AG09319 (cell line): Measurements from ENCODE around the gene KPNA5.

Experiments
- DNase-seq: peaks from one replicate; pipeline ENCODE4 v3.0.0-alpha.2; 2010; ENCODE audit warnings: low read depth; ENCODE audit errors: extremely low read depth
- TF ChIP-seq, protein P1 (sequence below): IDR thresholded peaks from 2 replicates; pipeline ENCODE4 v1.5.1; 2011; ENCODE audit warnings: low read depth, mild to moderate bottlenecking, inconsistent platforms, low read length, moderate library complexity

KPNA5 gene

DNA sequence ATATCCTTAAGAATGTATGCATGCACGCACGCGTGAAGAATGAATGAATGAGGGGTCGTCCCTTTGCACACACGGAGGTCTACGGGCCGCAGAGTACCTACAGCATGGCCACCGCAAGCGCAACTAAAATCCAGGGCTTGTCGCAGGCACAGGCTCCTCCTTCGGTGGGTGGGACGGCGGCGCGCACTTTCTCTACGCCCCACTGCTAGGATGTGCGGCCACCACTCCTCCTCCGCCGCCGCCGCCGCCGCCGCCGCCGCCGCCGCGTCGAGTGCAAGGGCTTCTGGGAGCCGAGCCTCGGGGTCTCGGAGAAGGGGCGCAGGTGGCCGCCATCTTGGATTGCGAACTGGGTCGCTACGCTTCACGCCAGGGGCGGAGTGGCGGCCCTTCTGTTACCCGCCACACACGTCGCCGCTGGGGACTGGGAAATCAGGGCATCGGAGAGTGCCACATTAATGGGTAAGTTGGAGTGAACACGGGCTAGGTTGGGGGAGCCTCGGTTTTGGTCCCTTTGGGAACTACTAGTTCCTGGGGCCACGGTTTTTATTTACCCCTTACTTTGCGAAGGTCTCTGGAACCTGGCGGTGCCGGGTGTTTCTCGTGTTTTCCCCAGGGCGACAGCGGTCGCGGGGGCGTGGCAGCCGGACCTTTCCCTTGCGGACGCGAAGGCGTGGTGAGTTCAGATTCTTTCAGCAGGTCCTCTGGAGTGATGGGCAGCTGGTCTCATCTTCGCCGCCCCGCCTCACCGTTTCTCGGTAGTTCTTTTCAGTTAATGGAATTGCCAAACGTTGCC lies at the start of gene KPNA5:
TSS of gene KPNA5 (plus strand) at position 332 of the 793 bp plus-strand sequence. CDS start at position 456, 124 bp downstream.
- peak; percentile 56 for DNase-seq
- TF ChIP-seq, protein P1, sequence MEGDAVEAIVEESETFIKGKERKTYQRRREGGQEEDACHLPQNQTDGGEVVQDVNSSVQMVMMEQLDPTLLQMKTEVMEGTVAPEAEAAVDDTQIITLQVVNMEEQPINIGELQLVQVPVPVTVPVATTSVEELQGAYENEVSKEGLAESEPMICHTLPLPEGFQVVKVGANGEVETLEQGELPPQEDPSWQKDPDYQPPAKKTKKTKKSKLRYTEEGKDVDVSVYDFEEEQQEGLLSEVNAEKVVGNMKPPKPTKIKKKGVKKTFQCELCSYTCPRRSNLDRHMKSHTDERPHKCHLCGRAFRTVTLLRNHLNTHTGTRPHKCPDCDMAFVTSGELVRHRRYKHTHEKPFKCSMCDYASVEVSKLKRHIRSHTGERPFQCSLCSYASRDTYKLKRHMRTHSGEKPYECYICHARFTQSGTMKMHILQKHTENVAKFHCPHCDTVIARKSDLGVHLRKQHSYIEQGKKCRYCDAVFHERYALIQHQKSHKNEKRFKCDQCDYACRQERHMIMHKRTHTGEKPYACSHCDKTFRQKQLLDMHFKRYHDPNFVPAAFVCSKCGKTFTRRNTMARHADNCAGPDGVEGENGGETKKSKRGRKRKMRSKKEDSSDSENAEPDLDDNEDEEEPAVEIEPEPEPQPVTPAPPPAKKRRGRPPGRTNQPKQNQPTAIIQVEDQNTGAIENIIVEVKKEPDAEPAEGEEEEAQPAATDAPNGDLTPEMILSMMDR, result no peak

DNA sequence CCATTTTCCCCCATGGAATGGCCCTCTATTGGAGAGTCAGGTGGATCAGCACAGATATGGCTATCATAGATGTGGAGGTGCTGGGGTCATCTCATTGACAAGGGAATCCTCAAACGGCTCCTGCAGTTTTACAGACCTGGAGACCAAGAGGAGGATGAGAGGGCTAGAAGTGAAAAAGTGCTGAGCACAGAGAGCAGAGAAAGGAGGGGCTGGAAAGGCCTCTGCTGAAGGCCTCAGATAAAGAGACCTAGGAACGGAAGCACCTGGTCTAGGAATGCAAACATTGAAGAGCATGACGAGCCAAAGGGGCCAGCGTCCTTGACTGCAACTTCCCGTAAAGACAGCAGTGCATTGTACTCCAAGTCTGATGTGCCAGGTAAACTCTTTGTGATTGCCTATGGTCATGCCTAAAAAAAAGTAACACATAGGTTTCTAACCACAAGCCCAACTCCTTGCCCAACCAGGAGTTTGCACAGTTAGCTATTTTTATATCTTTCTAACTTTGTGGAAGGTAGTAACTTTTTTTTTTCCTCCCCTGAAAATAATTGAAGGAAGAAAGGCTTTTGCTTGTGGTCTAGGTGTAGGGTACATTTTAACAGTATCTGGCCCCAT lies 49.5 kb upstream of the KPNA5 start:
- DNase-seq, result no peak
- TF ChIP-seq, protein P1, result no peak

DNA sequence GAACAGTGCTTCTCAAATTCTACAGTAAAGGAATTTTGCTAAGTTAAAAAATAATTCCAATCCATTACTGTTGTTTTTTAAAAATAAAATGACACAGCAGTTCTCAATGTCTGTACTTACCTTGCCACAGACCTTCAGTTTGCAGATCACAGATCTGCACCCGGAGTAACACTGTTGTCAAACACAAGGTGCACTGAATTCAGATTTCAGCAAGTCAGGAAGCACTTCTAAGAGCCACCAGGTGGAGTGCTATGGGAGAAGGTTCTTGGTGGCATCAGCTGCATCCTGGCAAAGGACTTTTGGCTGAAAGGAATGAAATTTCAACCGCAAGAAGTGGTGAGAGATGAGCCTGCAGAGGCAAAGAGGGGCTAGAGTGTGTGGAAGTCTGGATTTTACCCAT lies 47.3 kb upstream of the KPNA5 start:
- DNase-seq, result no peak
- TF ChIP-seq, protein P1, result no peak

DNA sequence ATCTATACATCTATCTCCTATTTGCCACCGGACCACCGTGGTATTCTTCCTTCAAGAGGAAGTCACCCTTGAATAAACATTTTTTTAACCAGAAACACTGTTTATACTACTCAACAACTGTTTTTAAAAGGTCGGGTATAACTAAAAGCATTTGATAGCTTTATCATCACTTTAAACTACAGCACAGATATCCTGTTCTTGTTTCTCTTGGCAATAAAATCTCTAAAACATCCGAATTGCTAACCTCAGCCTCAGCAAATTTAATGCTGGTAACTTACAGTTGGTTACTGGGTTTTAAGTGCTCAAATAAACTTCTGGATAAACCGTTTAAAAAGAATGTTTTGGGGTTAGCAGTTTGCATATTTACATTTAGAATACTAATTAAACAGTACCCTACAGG lies 32.9 kb upstream of the KPNA5 start:
- TF ChIP-seq, protein P1, result no peak
- DNase-seq, result no peak

DNA sequence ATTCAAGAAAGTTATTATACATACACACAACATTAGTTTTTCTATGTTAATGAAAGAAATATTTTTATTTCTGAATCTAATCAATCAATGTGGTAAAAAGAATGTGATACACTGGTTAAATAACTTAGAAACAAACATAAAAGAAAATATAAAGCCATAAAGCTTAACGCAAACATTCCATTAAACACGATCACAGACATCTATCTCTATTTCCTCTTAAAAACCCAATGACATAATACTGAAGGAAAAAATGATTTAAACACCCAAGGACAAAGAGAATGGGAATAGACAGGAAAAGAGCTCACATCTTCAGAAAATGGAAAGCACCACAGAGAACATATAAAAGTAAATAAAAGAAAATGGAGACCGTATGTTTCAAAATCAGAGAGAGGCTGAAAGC lies 31.9 kb upstream of the KPNA5 start:
- DNase-seq, result no peak
- TF ChIP-seq, protein P1, result no peak

DNA sequence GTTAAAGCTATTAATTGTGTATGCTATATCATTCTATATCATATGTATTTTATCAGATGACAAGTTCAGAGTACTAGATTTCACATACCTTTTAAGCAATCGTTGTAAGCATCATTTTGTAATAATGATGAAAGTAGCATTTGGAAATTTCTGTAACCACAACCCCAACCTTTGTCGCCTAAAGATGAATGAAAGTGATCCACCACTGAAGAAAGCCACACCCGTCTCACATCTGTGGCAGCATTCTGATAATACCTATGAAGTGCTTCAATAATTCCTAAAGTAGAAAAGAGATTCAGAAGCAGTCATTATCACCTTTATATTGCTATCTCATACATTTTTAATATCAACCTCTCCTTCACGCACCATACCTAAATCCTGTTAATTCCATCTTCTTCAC lies 29.1 kb upstream of the KPNA5 start:
- TF ChIP-seq, protein P1, result no peak
- no peak for DNase-seq

DNA sequence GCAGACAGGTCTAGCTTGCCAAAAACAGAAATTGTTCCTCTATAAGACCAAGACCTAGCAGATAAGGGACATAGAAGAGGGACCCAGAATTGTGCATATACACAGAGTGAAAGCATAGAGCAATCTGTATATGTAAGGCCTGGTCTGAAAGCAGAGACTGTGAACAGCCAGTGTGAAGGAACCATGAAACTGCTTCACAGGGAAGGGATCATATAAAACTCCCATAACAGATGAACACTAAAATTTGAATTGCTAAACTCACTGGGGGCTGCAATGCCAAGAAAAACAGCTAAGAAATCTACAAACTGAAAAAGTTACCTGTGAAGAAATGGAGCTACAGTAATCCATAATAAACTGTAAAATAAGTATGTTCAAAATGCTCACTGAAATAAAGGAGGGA lies 19.4 kb upstream of the KPNA5 start:
- DNase-seq, result no peak
- TF ChIP-seq, protein P1, result no peak
